Cardiac septum (tissue), 1 donor: ENCODE data around the gene CARD6. TPM values are rescaled to one million over a fixed set of nuclear protein-coding genes. Genes with fewer than 3 reads are reported as not detected.
"Not testable (repeated sequence)": the region's sequence is repeated elsewhere in the genome, so short reads cannot be mapped to it uniquely, and the experiment has no call there.

Source experiments
- DNase-seq: peaks from one replicate; pipeline ENCODE4 v3.0.0-alpha.2; 2020; ENCODE audit warnings: low spot score
- intact Hi-C: fragments of 100-400 bp; cut with DNase I; formaldehyde crosslinking; loops from one replicate; pipeline ENCODE4 v1.14.0; 2022
- long read RNA-seq: library from polyadenylated mRNA; unstranded; transcript quantifications from one replicate; pipeline ENCODE4 v2.0.0, GENCODE V29; 2021
- total RNA-seq: library from RNA; stranded (reverse); fragmentation: NEBNext Ultra II Directional; extraction: Animal tissue kit (Norgen Biotek cat#: 25700); gene quantifications from one replicate; pipeline ENCODE4 v1.2.1, GENCODE V29; 2021
- donor health status: DM: no; HTN: no; CAD: no.

CARD6 gene
- total RNA-seq = 6.2 TPM
- long read RNA-seq, full-length matches to known transcripts = 2 of 2 reads
- long read RNA-seq, partial matches to known transcripts = 0 of 2 reads
- long read RNA-seq, other reads (novel, unspliced or antisense) = 0 of 2 reads

- DNase-seq = no peak
- intact Hi-C loops = no loop called here
Observed at GRCh38 chr5:40841068-40841805, at the start of gene CARD6. Gene CARD6 (plus strand): TSS chr5:40841367. CDS start chr5:40841383, 16 bp downstream.

GRCh38 chr5:40791715-40792139 lies 49.4 kb upstream of the CARD6 start:
- intact Hi-C loops = no loop called here
- no peak for DNase-seq

DNA sequence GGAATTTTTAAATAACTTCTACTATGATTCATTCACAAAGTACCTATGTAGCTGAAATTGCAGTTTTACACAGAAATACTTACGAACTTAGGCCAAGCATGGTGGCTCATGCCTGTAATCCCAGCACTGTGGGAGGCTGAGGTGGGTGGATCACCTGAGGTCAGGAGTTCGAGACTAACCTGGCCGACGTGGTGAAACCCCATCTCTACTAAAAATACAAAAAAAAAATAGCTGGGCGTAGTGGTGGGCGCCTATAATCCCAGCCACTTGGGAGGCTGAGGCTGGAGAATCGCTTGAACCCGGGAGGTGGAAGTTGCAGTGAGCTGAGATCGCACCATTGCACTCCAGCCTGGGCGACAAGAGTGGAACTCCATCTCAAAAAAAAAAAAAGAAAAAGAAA lies 48.5 kb upstream of the CARD6 start:
- intact Hi-C loops, DNase-seq: not testable (repeated sequence)

DNA sequence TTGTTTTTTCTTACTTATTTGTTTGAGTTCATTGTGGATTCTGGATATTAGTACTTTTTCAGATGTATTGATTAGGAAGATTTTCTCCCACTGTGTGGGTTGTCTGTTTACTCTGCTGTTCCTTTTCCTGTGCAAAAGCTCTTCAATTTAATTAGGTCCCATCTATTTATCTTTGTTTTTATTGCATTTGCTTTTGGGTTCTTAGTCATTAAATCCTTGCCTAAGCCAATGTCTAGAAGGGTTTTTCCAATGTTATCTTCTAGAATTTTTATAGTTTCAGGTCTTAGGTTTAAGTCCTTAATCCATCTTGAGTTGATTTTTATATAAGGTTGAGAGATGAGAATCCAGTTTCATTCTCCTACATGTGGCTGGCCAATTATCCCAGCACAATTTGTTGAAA lies 46.8 kb upstream of the CARD6 start:
- intact Hi-C loops, DNase-seq: not testable (repeated sequence)

DNA sequence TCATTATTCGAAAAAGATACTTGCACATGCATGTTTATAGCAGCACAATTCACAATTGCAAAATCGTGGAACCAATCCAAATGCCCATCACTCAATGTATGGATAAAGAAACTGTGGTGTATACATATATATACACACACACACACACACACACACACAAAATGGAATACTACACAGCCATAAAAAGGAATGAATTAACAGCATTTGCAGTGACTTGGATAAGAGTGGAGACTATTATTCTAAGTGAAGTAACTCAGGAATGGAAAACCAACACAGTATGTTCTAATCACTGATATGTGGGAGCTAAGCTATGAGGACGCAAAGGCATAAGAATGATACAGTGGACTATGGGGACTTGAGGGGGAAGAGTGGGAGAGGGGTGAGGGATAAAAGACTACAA lies 46.3 kb upstream of the CARD6 start:
- intact Hi-C loops, DNase-seq: not testable (repeated sequence)

GRCh38 chr5:40796487-40796889 lies 44.7 kb upstream of the CARD6 start:
- no peak for DNase-seq
- intact Hi-C loops = no loop called here

DNA sequence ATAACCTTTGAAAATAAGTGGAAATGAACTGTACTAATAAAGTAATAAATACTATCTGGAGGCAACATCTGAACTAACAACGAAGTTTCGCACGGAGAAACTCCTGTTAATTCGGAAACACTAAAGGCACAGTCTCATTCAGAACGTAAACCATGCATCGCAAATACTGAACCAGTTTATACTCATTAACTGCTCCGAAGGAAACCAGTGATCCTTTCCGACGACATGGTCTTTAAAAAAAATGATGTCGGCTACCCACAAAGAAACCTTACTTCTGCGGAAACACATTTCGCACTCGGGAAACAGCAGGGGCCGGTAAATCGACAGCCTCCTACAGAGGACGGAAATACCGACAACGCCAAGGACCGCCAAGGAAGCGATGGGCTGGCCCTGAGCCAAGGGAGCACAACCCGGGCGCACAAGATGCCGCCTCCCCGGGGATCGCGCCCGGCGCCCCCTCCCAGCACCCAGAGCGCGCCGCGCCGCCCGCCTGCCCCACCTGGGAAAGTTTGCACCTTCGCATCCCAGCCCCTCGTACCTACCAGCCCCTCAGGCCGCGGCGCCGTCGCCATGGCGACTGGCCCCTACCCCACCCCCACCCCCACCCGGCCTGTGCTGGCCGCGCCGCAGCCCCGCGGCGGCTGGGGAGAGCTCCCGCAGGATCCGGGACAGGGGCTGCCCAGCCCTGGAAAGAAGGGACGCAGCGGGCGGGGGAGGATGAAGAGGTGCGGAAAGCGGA lies 43.7 kb upstream of the CARD6 start:
- intact Hi-C loops = loop anchor here (1.0 kb wide), 1 partner anchor 38 kb away; the partner anchor contains the start of gene RPL37
- DNase-seq = peak; percentile 83

DNA sequence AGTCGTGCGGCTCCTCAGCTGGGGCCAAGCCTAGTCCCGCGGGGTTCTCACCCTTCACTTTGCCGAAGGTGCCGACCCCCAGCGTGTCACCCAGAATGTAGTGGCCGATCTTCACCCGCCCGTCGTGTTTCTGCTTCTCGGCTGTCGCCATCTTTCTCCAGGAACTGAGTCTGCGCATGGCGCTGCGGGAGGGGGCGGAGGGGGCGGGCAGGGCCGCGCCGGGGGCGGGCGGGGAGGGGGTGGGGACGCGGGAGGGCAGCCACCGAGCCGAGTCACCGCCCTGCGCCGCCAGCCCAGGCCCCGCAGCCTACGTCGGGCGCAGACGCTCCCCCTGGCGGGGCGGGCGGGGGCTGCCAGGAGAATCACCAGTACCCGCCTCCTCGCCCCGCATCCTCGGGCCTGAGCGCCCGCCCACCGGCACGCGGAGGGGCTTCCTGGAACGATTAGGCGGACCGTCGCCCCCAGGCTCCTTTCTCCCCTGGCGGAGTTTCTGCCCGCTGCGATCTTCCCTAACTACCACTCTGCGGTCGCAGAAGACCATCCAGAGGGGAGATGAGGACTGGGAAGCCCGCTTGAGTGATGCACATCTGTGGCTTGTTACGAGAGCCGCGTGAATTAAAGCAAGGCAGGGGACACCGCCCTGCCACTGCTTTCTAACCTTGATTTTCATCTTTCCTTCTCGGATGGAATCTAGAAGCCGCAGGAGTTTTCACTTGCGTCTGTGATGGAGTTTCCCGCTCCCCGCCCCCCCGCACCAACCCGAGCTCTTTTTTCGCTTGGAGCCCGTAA lies 43.0 kb upstream of the CARD6 start, which contains the start of gene PRKAA1:
Gene PRKAA1 (minus strand): TSS at position 363 of the 789 bp plus-strand sequence. CDS start 185 bp downstream, at position 178.
- intact Hi-C loops = loop anchor here (1.0 kb wide), 1 partner anchor 37 kb away; the partner anchor contains the start of gene RPL37
- DNase-seq = peak; percentile 95

DNA sequence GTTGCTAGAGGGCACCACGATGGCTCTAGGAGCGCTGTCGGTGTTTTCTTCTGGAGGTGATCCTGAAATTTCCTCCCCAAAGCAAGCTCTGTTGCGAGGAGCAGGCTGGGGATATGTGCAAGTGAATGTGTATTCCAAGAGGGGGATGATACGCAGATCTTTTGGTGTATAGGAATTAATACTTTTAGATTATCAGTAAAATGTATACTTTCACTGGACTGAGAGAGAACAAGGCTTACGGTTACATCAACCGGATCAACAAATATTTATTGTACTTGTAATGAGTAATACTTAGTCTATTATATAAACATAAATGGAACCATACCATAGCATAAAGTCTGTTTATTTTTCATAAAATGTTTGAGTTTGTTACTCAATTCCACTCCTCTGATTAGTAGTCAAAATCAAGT lies 42.4 kb upstream of the CARD6 start:
- intact Hi-C loops = loop anchor here (1.0 kb wide), 1 partner anchor 36 kb away; the partner anchor contains the start of gene RPL37

DNA sequence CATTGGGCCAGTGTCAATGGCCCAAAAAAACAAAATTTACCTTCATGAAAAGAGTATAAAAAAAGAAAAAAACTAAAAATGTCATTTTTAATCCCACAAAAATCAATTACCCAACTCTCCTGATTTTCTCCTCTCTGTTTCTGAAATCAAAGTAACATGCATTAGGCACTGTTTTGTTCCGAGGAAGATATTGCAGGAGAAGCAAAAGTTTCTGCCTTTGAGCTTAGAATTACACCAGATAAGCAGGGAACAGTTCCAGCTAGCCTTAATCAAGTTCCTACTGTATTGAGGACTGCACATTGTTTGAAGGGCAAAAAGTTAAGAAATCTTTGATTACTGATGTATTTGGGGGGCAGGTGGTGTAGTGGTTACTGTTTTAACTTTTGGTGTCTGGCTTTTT lies 41.9 kb upstream of the CARD6 start:
- no peak for DNase-seq
- intact Hi-C loops = no loop called here

More for the DNA sequence above, 42.4 kb upstream of the CARD6 start:
- no peak for DNase-seq

DNA sequence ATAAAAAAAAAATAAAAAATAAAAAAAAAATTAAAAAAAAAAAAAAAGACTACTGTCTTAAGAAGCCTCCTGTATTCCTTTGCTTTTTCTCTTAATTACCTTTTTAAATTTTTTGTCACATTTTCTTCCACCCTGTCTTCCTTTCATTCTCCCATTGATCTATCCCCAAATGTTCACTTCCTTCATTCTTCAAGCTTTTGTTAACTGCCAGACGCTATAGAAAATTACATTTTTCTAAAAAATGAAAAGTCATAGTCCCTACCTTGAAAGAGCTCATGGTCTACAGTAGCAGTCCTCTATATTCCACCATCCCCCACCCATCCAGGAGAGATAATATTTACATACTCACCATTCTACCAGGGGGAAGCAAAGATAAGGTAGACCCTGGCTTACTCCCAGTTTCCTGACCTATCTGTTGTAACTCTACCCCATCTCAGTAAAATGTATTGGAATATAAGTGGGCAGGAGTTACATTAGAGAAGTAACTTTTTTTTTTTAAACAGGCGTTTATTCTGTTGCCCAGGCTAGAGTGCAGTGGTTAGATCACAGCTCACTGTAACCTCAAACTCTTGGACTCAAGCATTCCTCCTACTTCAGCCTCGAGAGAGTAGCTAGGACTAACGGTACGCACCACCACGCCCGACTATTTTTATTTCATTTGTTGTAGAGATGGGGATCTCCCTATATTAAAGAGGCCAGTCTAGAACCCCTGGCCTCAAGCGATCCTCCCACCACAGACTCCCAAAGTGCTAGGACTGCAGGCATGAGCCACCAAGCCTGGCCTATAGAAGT lies 39.2 kb upstream of the CARD6 start:
- no peak for DNase-seq
- intact Hi-C loops = no loop called here

DNA sequence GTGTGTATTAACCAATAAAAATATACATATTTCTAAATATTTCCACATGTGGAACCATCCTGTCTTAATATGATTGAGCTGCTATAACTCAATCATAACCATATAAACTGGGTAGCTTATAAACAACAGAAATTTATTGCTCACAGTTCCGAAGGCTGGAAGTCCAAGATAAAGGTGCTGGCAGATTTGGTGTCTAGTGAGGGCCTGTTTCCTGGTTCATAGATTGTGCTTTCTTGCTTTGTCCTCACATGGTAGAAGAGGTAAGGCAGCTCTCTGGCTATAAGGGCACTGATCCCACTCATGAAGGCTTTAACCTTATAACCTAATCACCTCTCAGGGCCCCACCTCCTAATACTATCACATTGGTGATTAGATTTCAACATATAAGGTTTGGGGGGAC lies 29.0 kb upstream of the CARD6 start:
- DNase-seq = no peak
- intact Hi-C loops = no loop called here

GRCh38 chr5:40813698-40814281 lies 27.4 kb upstream of the CARD6 start:
- DNase-seq = no peak
- intact Hi-C loops = no loop called here

GRCh38 chr5:40823459-40823858 lies 17.7 kb upstream of the CARD6 start:
- no peak for DNase-seq
- intact Hi-C loops = no loop called here

DNA sequence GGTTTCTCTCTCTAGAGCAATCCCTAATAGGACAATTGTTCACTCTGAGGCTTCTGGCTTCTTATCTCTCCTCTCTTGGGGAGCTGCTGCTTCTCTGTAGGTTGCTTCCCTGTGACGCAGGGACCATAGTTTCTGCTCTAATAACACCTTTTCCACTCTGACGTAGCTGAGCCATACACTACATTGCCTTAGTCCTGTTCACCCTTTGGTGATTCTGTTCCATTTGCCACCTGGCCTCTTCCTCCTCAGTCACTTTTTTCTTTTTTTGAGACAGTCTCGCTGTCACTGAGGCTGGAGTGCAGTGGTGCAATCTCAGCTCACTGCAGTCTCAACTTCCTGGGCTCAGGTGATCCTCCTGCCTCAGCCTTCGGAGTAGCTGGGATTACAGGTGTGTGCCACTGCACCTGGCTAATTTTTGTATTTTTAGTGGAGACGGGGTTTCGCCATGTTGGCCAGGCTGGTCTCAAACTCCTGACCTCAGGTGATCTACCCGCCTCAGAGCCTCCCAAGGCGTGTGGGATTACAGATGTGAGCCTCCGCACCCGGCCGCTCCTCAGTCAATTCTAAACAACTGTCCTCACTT lies 15.6 kb upstream of the CARD6 start:
- DNase-seq, intact Hi-C loops: not testable (repeated sequence)

DNA sequence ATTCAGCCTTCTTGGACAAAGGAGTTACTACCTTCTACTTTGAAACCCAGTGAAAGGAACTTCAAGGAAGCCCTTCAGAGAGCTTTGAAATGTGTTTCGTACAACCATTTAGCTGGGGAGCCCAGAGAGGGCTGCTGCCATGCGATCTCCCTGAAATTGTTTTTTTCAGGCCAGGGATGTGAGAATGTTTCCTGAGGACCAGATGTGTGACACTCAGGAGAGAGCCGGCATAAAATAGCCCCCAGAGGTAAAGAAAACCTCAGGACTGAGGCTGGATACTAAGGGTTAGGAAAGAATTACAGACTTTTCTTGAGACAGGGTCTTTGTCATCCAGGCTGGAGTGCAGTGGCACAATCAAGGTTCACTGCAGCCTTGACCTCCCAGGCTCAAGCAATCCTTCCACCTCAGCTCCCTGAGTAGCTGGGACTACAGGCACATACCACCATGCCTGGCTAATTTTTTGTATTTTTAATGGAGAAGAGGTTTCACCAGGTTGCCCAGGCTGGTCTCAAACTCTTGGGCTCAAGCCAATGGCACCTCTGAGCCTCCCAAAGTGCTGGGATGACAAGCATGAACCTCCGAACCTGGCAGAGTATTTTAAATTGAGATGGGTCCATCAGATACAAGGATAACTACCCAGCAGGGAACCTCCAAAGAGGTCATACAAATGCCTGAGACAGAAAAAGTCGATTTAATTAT lies 14.5 kb upstream of the CARD6 start:
- intact Hi-C loops = no loop called here
- DNase-seq = no peak

DNA sequence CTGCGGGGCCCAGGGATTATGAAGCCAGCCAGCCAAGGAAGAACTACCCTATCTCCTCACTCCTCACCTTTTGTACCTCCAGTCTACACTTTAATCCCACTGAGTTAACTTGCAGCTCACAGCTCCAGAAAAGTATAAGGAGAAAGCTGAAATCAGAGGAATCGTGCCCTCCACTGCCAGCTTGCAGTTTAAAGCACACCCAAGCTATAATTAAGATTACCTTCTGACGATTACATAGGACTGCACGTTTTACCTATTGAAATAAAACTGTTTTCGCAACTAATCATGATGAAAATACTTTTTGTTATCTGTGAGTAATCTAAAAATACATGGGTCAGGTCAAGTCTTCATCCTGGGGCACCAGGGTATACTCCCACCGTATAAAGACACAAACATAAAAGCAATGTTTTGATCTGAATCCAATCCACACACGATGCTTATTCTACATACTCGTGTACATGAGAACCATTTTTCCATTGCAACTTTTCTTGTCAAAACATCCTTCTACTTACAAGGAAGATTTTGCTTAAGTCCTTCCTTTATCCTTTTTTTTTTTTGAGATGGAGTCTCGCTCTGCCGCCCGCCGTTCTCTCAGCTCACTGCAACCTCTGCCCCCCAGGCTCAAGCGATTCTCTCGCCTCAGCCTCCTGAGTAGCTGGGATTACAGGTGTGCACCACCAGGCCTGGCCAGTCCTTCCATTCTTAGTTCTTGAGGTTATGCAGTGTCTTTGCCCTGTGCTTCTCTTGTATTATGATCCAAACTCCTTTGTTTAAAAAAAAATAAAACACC lies 13.8 kb upstream of the CARD6 start:
- DNase-seq = no peak
- intact Hi-C loops = no loop called here
